WTC11 (cell line): ENCODE data around the gene USP54.

ENCODE experiments used
- CTCF ChIP-seq: fragments of 200-600 bp; IDR thresholded peaks from 2 replicates; pipeline ENCODE4 v1.8.0; 2022; ENCODE audit warnings: antibody characterized with exemption
- E2F4 ChIP-seq: sonication (generic); formaldehyde crosslinking; IDR thresholded peaks from 2 replicates; pipeline ENCODE4 v1.8.1; 2022; ENCODE audit warnings: low read depth, mild to moderate bottlenecking, moderate library complexity, missing genetic modification reagents, borderline replicate concordance
- FOXP1 ChIP-seq: sonication (generic); formaldehyde crosslinking; IDR thresholded peaks from 2 replicates; pipeline ENCODE4 v1.8.0; 2022; ENCODE audit warnings: missing genetic modification reagents, mild to moderate bottlenecking, moderate library complexity, borderline replicate concordance
- GABPB1 ChIP-seq: sonication (generic); formaldehyde crosslinking; IDR thresholded peaks from 2 replicates; pipeline ENCODE4 v1.8.1; 2023; ENCODE audit warnings: mild to moderate bottlenecking, missing genetic modification reagents
- IRF1 ChIP-seq: sonication (generic); formaldehyde crosslinking; IDR thresholded peaks from 2 replicates; pipeline ENCODE4 v1.8.0; 2023; ENCODE audit warnings: missing genetic modification reagents
- RELA ChIP-seq: sonication (generic); formaldehyde crosslinking; IDR thresholded peaks from 2 replicates; pipeline ENCODE4 v1.8.1; 2022; ENCODE audit warnings: missing genetic modification reagents, mild to moderate bottlenecking, borderline replicate concordance
- RORB ChIP-seq: fragments of 250-450 bp; sonication (Bioruptor Pico); IDR thresholded peaks from 2 replicates; pipeline ENCODE4 v1.9.0; 2021; ENCODE audit warnings: mild to moderate bottlenecking
- TCF7 ChIP-seq: sonication (generic); formaldehyde crosslinking; IDR thresholded peaks from 2 replicates; pipeline ENCODE4 v1.8.0; 2022; ENCODE audit warnings: mild to moderate bottlenecking, low read depth, missing genetic modification reagents, moderate library complexity
- TEAD1 ChIP-seq: sonication (generic); formaldehyde crosslinking; IDR thresholded peaks from 2 replicates; pipeline ENCODE4 v1.8.0; 2022; ENCODE audit warnings: mild to moderate bottlenecking, missing genetic modification reagents
- USF1 ChIP-seq: sonication (generic); formaldehyde crosslinking; IDR thresholded peaks from 2 replicates; pipeline ENCODE4 v1.8.0; 2022; ENCODE audit warnings: mild to moderate bottlenecking, missing genetic modification reagents
- USF2 ChIP-seq: sonication (generic); formaldehyde crosslinking; IDR thresholded peaks from 2 replicates; pipeline ENCODE4 v1.8.1; 2023; ENCODE audit warnings: mild to moderate bottlenecking, missing genetic modification reagents, moderate library complexity
- ZNF232 ChIP-seq: sonication (generic); formaldehyde crosslinking; IDR thresholded peaks from 2 replicates; pipeline ENCODE4 v1.8.0; 2022; ENCODE audit warnings: mild to moderate bottlenecking, missing genetic modification reagents

- TF ChIP-seq TEAD1 (no peak), GABPB1 (CRISPR knock-in tag) (no peak), USF2 (no peak), CTCF (no peak), RORB (CRISPR knock-in tag) (no peak), RELA (CRISPR knock-in tag) (no peak), ZNF232 (CRISPR knock-in tag) (no peak), FOXP1 (CRISPR knock-in tag) (no peak), TCF7 (no peak), USF1 (CRISPR knock-in tag) (no peak), IRF1 (CRISPR knock-in tag) (no peak), E2F4 (CRISPR knock-in tag) (no peak)
Measured at GRCh38 chr10:73576178-73576889, 14.8 kb downstream of the USP54 start.
